GM23248 (cell line): Measurements from ENCODE around the gene FHOD3. TPM values are rescaled to one million over a fixed set of nuclear protein-coding genes. Genes with fewer than 3 reads are reported as not detected.

Source experiments
- DNase-seq: peaks from one replicate; pipeline ENCODE4 v3.0.0-alpha.2; 2015
- H2AFZ ChIP-seq: fragments of 200-600 bp; sonication (generic); 2 replicates; pipeline ENCODE4 v1.6.1; 2016; ENCODE audit warnings: antibody characterized with exemption
- H3F3A ChIP-seq: fragments of 200-600 bp; sonication (generic); 2 replicates; pipeline ENCODE4 v1.6.1; 2016; ENCODE audit warnings: mild to moderate bottlenecking, antibody characterized with exemption, mixed run types; ENCODE audit not compliant: insufficient read depth
- H3K27ac ChIP-seq: fragments of 200-600 bp; sonication (generic); 2 replicates; pipeline ENCODE4 v1.5.1; 2016; ENCODE audit warnings: mild to moderate bottlenecking
- H3K27me3 ChIP-seq: fragments of 200-600 bp; sonication (generic); replicated peaks from 2 replicates; pipeline ENCODE4 v1.6.1; 2016; ENCODE audit warnings: mild to moderate bottlenecking; ENCODE audit not compliant: insufficient read depth
- H3K36me3 ChIP-seq: fragments of 200-600 bp; sonication (generic); 2 replicates; pipeline ENCODE4 v1.6.1; 2016; ENCODE audit warnings: low read depth, mild to moderate bottlenecking
- H3K4me1 ChIP-seq: fragments of 200-600 bp; sonication (generic); 2 replicates; pipeline ENCODE4 v1.6.1; 2016; ENCODE audit warnings: mild to moderate bottlenecking; ENCODE audit not compliant: insufficient read depth
- H3K4me2 ChIP-seq: fragments of 200-600 bp; sonication (generic); one replicate; pipeline ENCODE4 v1.6.1; 2016; ENCODE audit warnings: mild to moderate bottlenecking; ENCODE audit not compliant: unreplicated experiment
- H3K4me3 ChIP-seq: fragments of 200-600 bp; sonication (generic); 2 replicates; pipeline ENCODE4 v1.5.1; 2016; ENCODE audit warnings: mild to moderate bottlenecking
- H3K79me2 ChIP-seq: fragments of 200-600 bp; sonication (generic); 2 replicates; pipeline ENCODE4 v1.6.1; 2016; ENCODE audit warnings: mild to moderate bottlenecking; ENCODE audit not compliant: insufficient read depth
- H3K9ac ChIP-seq: fragments of 200-600 bp; sonication (generic); 2 replicates; pipeline ENCODE4 v1.6.1; 2016; ENCODE audit warnings: mild to moderate bottlenecking
- H3K9me2 ChIP-seq: fragments of 200-600 bp; sonication (generic); 2 replicates; pipeline ENCODE4 v1.6.1; 2016; ENCODE audit warnings: mixed run types, mild to moderate bottlenecking, moderate library complexity; ENCODE audit not compliant: insufficient read depth
- H3K9me3 ChIP-seq: fragments of 200-600 bp; sonication (generic); one replicate; pipeline ENCODE4 v1.6.1; 2017; ENCODE audit warnings: low read depth
- H4K20me1 ChIP-seq: fragments of 200-600 bp; sonication (generic); 2 replicates; pipeline ENCODE4 v1.6.0; 2016; ENCODE audit not compliant: insufficient read depth
- EZH2 ChIP-seq: fragments of 200-600 bp; sonication (generic); IDR thresholded peaks from 2 replicates; pipeline ENCODE4 v1.6.1; 2018; ENCODE audit warnings: antibody characterized with exemption, mild to moderate bottlenecking; ENCODE audit not compliant: insufficient read depth, poor library complexity, severe bottlenecking
- EZH2phosphoT487 ChIP-seq: fragments of 200-600 bp; sonication (generic); IDR thresholded peaks from 2 replicates; pipeline ENCODE4 v1.6.1; 2018; ENCODE audit warnings: antibody characterized with exemption, moderate library complexity, mild to moderate bottlenecking, low read depth; ENCODE audit not compliant: insufficient read depth
- WGBS, 2 experiments: methylation state at CpG; one replicate each; pipeline ENCODE4 v1.1.6; 2015 to 2017; ENCODE audit warnings: low lambda C conversion rate in 2 of 2, low coverage in 1 of 2; ENCODE audit errors: missing lambda C conversion rate in 2 of 2; 5-methylcytosine and 5-hydroxymethylcytosine counted together
- in situ Hi-C: fragments of 300-500 bp; cut with MboI; formaldehyde crosslinking; loops from 2 replicates; pipeline ENCODE4 v1.15.0; 2020
- polyA plus RNA-seq: library from polyadenylated mRNA; unstranded; fragments of >200 nt; fragmentation: Nextera tagmentation; extraction: Ambion mirVana; gene quantifications from 2 replicates; pipeline ENCODE4 v1.2.1, GENCODE V29; 2016
- total RNA-seq: library from RNA; depleted of rRNA; stranded (reverse); fragments of >200 nt; shearing (Covaris generic); gene quantifications from 2 replicates; pipeline ENCODE4 v1.2.3, GENCODE V29; 2014

The FHOD3 gene
- total and polyA plus RNA-seq, 2 experiments from 2014 or later = 1.6 to 10.1 TPM

GRCh38 chr18:36338403-36338933 is 41.0 kb downstream of the FHOD3 start:
- in situ Hi-C loops = no loop called here
- H3K27ac ChIP-seq = no peak overlapping the region
- no peaks in the 10 kb centered on the region for H3K36me3 ChIP-seq
- TF ChIP-seq EZH2 (no peak), EZH2phosphoT487 (no peak)
- no peaks in the 10 kb centered on the region for H3K9me3 ChIP-seq
- H3K79me2 ChIP-seq = peaks cover 19% of the 10 kb centered on the region
- H3K9me2 ChIP-seq = no peaks in the 10 kb centered on the region
- no peak overlapping the region for H3K4me3 ChIP-seq
- no peaks in the 10 kb centered on the region for H3K27me3 ChIP-seq
- H3K4me1 ChIP-seq = peaks cover 12% of the 10 kb centered on the region
- WGBS, 2 experiments = 71 to 73% methylated on average over 8 of the region's 8 CpGs
- no peak overlapping the region for H2AFZ ChIP-seq
- no peak for DNase-seq
- H3F3A ChIP-seq = no peaks in the 10 kb centered on the region
- no peaks in the 10 kb centered on the region for H4K20me1 ChIP-seq
- no peak overlapping the region for H3K9ac ChIP-seq
- no peak overlapping the region for H3K4me2 ChIP-seq

DNA sequence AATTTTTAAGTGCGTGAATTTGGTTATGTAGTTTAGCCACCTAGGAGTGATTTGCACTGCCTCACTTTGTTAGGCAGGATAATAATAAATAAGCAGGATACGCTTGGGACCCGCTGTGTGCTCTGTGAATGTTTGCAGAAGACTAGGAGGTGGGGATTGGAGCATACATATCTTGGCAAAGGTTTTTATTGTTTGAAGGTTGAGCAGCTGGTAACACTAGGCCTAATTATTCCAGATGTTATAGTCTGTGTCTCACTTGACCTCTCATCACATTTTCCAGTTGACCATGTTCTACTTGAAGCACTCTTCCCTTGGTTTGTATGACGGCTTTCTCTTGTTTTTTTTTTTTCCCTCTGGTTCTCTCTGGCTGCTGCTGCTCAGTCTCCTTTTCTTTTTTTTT is 42.7 kb downstream of the FHOD3 start:
- no peaks in the 10 kb centered on the region for H3F3A ChIP-seq
- H3K4me2 ChIP-seq = no peak overlapping the region
- no peaks in the 10 kb centered on the region for H3K27me3 ChIP-seq
- no peak for DNase-seq
- no peak overlapping the region for H2AFZ ChIP-seq
- no peaks in the 10 kb centered on the region for H3K9me3 ChIP-seq
- 97 to 98% methylated on average over 4 of the region's 4 CpGs for WGBS, 2 experiments
- no peak overlapping the region for H3K9ac ChIP-seq
- H3K4me1 ChIP-seq = 0 out of 2 replicates have a peak, but pooled peaks cover 6% of the 10 kb centered on the region
- H3K9me2 ChIP-seq = no peaks in the 10 kb centered on the region
- no peak overlapping the region for H3K4me3 ChIP-seq
- H3K79me2 ChIP-seq = peaks cover 20% of the 10 kb centered on the region
- no peak overlapping the region for H3K27ac ChIP-seq
- TF ChIP-seq EZH2phosphoT487 = no peak
- no peak for TF ChIP-seq EZH2
- H3K36me3 ChIP-seq = no peaks in the 10 kb centered on the region
- no peaks in the 10 kb centered on the region for H4K20me1 ChIP-seq
- in situ Hi-C loops = no loop called here

GRCh38 chr18:36341944-36342343 is 44.4 kb downstream of the FHOD3 start:
- H4K20me1 ChIP-seq = no peaks in the 10 kb centered on the region
- peaks cover 20% of the 10 kb centered on the region for H3K79me2 ChIP-seq
- H3K4me3 ChIP-seq = no peak overlapping the region
- no peaks in the 10 kb centered on the region for H3K27me3 ChIP-seq
- TF ChIP-seq EZH2phosphoT487 = no peak
- TF ChIP-seq EZH2 = no peak
- no peak overlapping the region for H3K27ac ChIP-seq
- no peak overlapping the region for H3K9ac ChIP-seq
- H3K36me3 ChIP-seq = no peaks in the 10 kb centered on the region
- no peaks in the 10 kb centered on the region for H3F3A ChIP-seq
- no peak overlapping the region for H2AFZ ChIP-seq
- DNase-seq = no peak
- H3K4me1 ChIP-seq = no peaks in the 10 kb centered on the region
- H3K4me2 ChIP-seq = no peak overlapping the region
- in situ Hi-C loops = no loop called here
- no peaks in the 10 kb centered on the region for H3K9me3 ChIP-seq
- H3K9me2 ChIP-seq = no peaks in the 10 kb centered on the region

DNA sequence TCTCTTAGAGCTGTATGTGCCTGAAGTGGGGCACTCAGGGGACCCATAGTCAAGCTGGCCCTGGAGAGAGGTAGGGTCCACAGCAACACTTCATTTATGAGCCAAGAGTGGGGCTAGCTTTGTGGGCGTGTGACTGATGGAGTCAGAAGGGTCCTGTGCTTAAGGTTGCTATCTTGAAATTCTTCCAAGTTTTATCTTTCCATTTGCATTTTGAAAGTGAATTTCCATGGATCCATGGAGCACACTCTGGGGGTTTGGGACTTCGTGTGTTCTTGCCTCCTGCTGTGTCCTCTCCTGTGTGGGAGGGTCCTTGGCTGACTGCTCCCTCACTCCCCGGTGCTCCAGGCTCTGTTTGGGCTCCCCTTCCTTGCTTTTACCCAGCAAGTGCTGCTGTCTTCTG is 50.8 kb downstream of the FHOD3 start:
- no peak overlapping the region for H3K27ac ChIP-seq
- peaks cover 11% of the 10 kb centered on the region for H3F3A ChIP-seq
- H3K79me2 ChIP-seq = peaks cover 14% of the 10 kb centered on the region; the same call in 1 of the 2 replicates

DNA sequence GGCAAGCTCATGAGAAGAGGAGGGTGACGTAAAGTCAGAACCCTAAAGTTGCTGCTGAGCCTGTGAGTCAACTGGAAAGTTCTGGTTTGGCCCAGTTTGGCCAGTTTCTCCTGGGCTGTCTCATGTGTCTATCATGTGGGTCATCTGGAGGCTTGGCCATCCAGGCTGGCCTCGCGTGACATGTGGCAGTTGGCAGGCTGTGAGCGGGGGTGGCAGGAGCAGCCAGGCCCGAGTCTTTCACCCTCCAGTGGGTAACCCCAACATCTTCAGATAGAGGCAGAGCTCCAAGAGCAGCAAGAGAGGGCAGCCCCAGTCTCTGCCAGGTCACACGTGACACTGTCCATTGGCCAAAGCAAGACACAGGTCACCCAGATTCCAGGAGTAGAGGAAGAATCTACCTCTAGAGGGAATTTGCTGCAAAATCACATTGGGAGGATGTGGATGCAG is 51.5 kb downstream of the FHOD3 start:
- Histone ChIP-seq H3K4me2 (no peak overlapping the region), H3K4me3 (no peak overlapping the region), H3K36me3 (no peaks in the 10 kb centered on the region), H3K27me3 (no peaks in the 10 kb centered on the region), H4K20me1 (no peaks in the 10 kb centered on the region), H3K9me3 (no peaks in the 10 kb centered on the region), H3K79me2 (peaks cover 11% of the 10 kb centered on the region; the same call in 1 of the 2 replicates), H3F3A (peaks cover 18% of the 10 kb centered on the region), H2AFZ (no peak overlapping the region), H3K27ac (no peak overlapping the region), H3K9me2 (no peaks in the 10 kb centered on the region), H3K4me1 (peaks cover 16% of the 10 kb centered on the region), H3K9ac (no peak overlapping the region)
- no peak for DNase-seq
- in situ Hi-C loops = no loop called here
- WGBS, 2 experiments = 88 to 89% methylated on average over 6 of the region's 6 CpGs
- no peak for TF ChIP-seq EZH2phosphoT487
- TF ChIP-seq EZH2 = no peak

More for the DNA sequence above, 50.8 kb downstream of the FHOD3 start:
- H3K36me3 ChIP-seq = no peaks in the 10 kb centered on the region
- H4K20me1 ChIP-seq = no peaks in the 10 kb centered on the region
- in situ Hi-C loops = no loop called here
- H3K4me1 ChIP-seq = peaks cover 15% of the 10 kb centered on the region
- no peaks in the 10 kb centered on the region for H3K9me2 ChIP-seq
- WGBS, 2 experiments = 62 to 70% methylated on average over 3 of the region's 3 CpGs
- no peak overlapping the region for H3K4me3 ChIP-seq
- H3K9me3 ChIP-seq = no peaks in the 10 kb centered on the region
- no peak overlapping the region for H2AFZ ChIP-seq
- TF ChIP-seq EZH2phosphoT487 = no peak
- TF ChIP-seq EZH2 = no peak
- no peaks in the 10 kb centered on the region for H3K27me3 ChIP-seq
- no peak for DNase-seq
- H3K4me2 ChIP-seq = no peak overlapping the region
- H3K9ac ChIP-seq = no peak overlapping the region
